GM18951 (cell line): Measurements from ENCODE around the gene SORCS3.

Source experiments
- POLR2A ChIP-seq: IDR thresholded peaks from 4 replicates; pipeline ENCODE4 v1.6.1; 2011; ENCODE audit warnings: mild to moderate bottlenecking; ENCODE audit not compliant: insufficient read length, insufficient read depth; ENCODE audit errors: extremely low read depth
- in situ Hi-C: fragments of 300-500 bp; cut with MboI; formaldehyde crosslinking; loops from one replicate; pipeline ENCODE4 v1.12.0; 2022; ENCODE audit warnings: low sequenced_read_pairs, mixed read lengths, inconsistent platforms; ENCODE audit not compliant: unreplicated experiment

Gene SORCS3

DNA sequence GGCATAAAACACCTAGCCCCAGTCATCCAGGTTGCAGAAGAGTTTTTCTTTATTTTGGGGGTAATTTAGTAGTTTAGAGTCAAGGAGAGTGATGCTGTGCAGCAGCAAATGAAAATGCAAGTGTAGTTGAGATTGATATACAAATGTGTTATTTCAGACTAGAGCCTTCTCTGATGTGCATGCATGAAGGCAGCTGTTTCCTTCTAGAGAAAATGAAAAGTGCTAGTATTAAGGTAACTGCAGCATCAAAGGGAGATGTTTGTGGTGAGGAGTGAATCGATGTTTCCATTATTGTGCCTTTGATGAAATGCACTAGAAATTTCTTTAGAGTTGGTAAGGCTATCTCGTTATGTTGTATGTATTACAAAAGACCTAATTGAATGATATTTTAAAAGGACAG lies 339.3 kb downstream of the SORCS3 start:
- no peak for TF ChIP-seq POLR2A
- in situ Hi-C loops: no loop called here

GRCh38 chr10:104981995-104982394 lies 340.9 kb downstream of the SORCS3 start:
- in situ Hi-C loops: no loop called here
- TF ChIP-seq POLR2A: no peak

DNA sequence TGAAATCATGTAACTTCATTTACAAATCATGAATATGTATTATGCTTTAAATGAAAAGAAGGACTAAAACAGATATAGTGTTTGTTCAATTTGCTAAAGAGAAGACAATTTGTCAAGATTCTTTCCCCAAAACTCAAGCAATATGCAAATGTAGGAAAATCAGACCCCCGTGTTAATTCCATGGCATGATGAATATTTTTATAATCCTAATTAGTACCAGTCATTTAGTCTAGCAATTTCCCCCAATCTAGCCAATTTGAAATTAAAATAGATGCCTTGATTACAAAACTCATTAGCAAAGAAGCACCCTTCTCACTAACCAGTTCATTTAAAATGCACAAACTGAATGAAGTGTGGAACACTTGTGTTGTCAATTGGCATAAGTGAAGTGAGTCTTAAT lies 347.6 kb downstream of the SORCS3 start:
- in situ Hi-C loops: no loop called here
- no peak for TF ChIP-seq POLR2A

- in situ Hi-C loops: no loop called here
- no peak for TF ChIP-seq POLR2A
These were observed 348.8 kb downstream of the SORCS3 start for GRCh38 chr10:104989880-104990279.

- in situ Hi-C loops: no loop called here
- TF ChIP-seq POLR2A: no peak
These were observed 352.0 kb downstream of the SORCS3 start for GRCh38 chr10:104993085-104993484.

- no peak for TF ChIP-seq POLR2A
- in situ Hi-C loops: no loop called here
These were observed 360.2 kb downstream of the SORCS3 start for GRCh38 chr10:105001269-105001668.

- in situ Hi-C loops: no loop called here
- no peak for TF ChIP-seq POLR2A
These were observed 369.5 kb downstream of the SORCS3 start for GRCh38 chr10:105010411-105011121.

DNA sequence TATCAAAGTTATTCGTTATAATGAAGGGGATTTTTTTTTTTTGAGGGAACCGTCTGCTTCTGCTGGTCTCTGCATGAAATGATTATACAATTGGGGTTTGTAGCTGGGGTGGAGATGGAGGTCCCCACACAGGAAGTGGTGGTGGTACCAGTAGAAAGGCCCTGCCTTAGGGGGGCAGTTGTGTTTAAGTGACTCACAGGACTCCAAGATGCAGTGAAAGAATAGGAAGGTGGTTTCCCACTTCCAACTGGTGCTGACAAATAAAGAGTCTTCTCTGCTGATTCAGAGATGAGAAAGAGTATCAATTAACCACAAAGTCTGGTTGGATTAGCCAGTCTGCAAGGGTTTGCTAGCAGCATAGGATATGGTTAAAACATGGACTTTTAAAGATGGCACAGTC lies 376.0 kb downstream of the SORCS3 start:
- no peak for TF ChIP-seq POLR2A
- in situ Hi-C loops: no loop called here

DNA sequence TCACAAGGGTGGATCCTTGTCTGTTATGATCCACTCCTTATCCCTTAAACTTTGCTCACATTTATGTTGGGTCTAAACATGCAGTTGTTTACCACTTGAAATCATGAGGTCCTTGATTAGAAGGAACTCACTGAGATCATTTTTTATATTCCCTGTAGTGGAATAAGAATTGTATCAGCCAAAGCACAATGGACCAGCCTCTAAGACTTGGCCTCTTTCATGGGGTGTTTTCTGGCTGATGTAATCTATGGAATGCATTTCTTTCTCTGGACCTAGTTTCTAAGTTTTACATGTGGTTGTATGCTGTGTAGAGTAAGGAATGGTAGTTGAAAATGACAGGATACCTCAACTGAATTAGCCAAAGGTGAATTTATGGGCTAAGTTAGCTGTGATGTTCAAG lies 376.6 kb downstream of the SORCS3 start:
- TF ChIP-seq POLR2A: no peak
- in situ Hi-C loops: no loop called here

DNA sequence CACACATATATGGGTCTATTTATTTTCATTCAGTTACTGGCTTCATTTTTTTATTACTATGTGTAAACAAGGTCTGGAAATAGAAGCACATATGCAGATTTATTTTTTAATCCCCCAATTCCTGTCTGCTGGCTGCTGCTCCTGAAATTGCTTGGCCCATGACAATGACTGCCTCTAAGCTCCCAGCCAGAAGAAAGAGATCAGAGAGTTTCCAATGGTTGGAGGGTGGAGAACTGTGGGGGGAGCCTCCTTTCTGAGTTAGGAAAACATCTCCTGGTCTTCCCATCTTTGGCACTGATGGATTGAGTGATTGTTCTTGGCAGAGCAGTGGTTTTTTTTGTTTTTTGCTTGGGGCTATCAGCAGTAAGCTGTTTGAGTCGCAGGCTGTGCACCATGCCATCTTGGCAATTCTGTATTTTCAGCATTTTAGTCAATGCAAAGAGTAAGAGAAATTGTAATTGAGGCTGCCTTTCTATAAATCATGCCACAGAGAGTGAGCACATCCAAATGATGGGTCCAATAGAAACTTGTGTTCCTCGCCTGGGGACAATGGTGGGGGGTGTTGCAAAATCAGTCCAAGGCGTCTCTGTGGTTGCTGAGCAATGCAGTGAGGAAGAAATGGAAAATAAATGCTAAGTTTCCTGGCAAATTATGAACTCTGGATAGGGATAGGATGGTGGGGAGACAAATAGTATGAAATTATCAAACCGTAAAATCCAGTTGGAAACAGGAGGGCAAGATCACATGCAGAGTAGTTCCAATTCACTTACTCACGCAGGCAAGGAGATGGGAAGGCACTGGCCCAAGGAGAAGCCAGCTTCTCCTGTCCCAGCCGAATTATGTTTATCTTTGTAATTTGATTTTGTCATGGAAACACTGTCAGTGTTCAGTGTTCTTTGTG lies 382.4 kb downstream of the SORCS3 start:
- in situ Hi-C loops: no loop called here
- no peak for TF ChIP-seq POLR2A

- no peak for TF ChIP-seq POLR2A
- in situ Hi-C loops: no loop called here
These were observed 383.1 kb downstream of the SORCS3 start for GRCh38 chr10:105024184-105024583.

- TF ChIP-seq POLR2A: no peak
- in situ Hi-C loops: no loop called here
These were observed 384.0 kb downstream of the SORCS3 start for GRCh38 chr10:105025092-105025491.

GRCh38 chr10:105026566-105026965 lies 385.5 kb downstream of the SORCS3 start:
- in situ Hi-C loops: no loop called here
- no peak for TF ChIP-seq POLR2A

DNA sequence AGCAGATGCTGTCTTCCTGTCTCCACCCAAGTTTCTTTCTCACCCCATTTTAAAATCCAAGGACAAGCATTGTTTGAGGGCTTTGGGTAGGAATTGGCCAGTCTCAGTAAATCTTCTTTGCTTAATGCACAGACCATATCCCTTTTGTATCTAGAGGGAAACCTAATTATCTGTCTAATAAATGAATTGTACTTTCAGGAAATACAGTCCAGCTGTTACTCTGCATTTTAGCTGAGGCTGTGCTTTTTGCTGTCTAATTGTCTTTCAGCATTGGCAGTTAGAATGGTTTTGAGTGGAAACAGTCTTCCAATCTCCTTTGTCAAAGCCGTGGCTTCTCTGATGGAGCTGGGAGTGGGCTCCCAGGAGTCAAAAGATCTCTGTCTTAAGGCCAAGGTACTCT lies 388.2 kb downstream of the SORCS3 start:
- TF ChIP-seq POLR2A: no peak

More for the DNA sequence above, 388.2 kb downstream of the SORCS3 start:
- in situ Hi-C loops: no loop called here
